HG03378 (cell line): ENCODE data around the gene COL4A1.

Experiments used
- ATAC-seq: cut with Tn5 transposase; IDR thresholded peaks from one replicate; pipeline ENCODE4 v1.9.1; 2021; ENCODE audit warnings: mild to moderate bottlenecking, moderate library complexity; ENCODE audit not compliant: unreplicated experiment

The COL4A1 gene

GRCh38 chr13:110306960-110307766 lies at the start of gene COL4A1, which contains the start of gene COL4A2:
TSS of gene COL4A1 (minus strand) at chr13:110307157. CDS start at chr13:110307027, 130 bp downstream.
TSS of gene COL4A2 (plus strand) at chr13:110307284. CDS start at chr13:110307904, 620 bp downstream.
- no peak for ATAC-seq

DNA sequence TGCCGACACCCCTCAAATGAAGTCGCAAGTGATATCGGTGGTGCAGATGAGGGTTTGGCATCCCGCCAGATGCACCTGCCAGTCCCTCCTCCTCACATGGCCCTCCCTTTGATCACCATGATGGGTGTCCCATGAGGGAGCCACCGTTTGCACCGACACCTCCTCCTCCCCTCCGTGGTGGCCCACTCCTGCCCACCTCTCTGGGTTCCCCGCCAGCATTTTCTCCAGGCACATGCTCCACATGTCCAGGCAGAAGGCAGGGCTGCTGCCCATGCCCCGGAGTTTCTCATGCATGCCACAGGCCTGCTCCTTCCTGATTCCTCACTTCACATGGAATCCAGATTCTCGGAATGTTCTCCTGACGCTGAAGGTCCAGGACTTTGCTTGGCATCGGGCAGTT lies 49.4 kb upstream of the COL4A1 start:
- ATAC-seq, result no peak

DNA sequence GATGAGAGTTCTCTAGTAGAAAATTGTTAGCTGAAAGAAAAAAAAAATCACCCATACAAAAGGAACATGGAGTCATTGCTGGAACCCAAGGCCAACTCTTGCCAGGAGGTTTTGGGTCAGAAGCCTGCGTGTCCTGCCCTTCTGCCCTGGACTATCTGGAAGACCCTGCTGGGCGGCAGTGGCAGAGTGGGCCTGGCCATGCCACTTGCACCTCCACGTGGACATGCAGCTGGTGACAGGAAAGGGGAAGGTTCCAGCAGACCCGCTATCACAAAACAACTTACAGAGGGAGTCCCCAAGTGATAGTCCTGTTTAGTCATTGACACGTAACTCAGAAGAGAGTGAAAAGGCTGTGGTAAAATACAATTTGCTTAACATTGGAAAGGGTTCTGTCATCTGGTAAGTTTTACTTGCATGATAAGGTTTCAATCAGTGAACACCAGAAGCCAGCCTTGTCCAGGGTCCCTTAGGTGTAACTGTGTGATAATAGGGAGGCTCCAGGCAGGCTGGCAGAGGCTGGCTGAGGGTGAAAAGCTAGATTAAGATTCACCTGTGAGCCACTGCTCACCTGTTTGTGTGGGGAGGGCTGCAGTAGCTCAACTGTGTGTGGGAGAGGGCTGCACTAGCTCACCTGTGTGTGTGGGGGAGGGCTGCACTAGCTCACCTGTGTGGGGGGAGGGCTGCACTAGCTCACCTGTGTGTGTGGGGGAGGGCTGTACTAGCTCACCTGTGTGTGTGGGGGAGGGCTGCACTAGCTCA lies 47.9 kb upstream of the COL4A1 start:
- ATAC-seq, result no peak

- ATAC-seq, result no peak
Measured at GRCh38 chr13:110354123-110354627, 47.2 kb upstream of the COL4A1 start.

- ATAC-seq, result no peak
Measured at GRCh38 chr13:110353339-110353977, 46.5 kb upstream of the COL4A1 start.

DNA sequence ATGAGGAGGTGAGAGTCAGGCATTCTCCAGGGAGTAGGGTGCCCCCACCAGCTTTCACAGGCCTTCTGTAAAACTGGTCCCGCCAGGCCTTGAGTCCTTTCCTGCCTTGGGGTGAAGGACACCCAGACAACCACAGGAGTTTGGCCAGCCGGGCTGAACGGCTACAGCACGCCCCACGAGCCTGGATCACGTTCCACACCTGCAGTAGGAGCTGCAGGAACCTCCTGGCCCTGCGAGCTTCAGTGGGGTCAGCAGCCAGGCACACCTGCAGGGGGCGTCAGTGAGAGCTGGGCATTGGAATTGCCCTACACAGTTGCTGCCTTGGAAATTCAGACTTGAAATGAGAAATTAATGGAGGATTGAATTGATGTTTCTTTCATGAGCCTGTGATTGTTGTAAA lies 45.8 kb upstream of the COL4A1 start:
- no peak for ATAC-seq

DNA sequence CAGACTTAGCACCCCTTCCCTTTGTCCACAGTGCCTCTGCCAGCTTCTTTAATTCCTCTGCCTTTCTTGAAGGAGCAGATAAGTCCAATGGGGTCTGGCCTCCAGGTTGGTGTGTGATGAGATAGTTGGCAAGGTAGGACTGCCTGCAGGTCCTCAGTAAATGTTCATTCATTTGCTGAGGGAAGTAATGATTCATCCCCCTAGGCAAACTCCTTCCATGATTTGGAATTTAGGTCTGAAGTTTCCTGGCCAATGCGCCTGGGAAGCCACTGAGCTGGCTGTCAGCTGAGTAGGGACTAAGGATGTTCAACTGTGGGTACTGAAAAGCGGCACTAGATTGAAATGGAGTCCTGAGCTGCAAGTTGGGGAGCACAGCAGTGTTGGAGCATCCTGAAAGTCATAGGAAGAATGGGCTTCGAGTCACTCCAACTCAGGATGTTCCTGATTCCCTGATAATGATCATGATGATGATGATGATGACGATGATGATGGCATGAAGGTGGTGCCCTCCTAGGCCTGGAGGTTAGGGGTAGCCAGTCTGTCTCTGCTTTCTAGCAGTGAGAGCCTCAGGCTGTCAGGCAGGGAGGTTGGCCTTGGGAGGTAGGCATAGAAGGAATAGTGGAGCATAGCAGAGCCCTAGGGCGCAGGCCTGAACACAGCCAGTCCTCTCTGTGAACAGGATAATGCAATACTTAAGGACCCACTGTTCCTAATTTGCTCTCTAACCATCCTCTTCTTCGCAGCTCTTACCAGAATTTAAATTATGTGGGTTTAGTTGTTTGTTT lies 44.9 kb upstream of the COL4A1 start:
- ATAC-seq, result no peak

DNA sequence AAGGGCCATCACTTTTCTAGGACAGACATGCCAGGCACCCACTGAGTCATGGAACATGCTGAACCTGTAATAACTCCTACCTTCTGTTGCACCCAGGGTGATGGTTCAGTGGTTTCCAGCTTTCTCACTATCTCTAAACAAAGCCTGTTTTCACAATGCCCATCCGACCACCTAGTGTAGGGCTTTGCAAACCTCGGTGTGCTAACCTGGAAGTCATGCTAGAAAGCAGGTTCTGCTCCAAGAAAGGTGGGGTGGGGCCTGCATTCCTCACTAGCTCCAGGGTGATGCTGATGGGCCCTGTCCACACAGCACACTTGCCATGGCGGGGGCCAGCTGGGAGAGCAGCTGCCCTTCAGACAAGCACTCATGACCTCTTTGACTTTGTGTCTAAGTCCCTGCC lies 43.6 kb upstream of the COL4A1 start:
- no peak for ATAC-seq

DNA sequence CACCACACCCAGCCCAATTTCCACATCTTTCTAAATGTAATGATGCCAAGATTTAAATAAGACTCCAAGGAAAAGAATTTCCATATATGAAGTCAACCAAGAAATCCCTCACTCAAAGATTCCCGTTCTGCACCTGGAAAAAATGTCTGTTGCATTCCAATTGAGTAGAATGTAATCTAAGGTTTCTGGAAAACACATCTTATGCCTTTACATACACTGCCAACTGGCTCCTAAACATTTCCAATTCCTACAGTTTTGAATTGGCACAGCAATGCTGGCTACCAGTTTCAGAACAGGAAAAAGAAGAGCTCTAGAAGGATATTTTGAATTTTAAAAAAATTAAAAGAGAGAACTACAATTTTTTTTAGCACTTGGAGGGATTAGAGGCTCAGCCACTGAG lies 43.1 kb upstream of the COL4A1 start:
- no peak for ATAC-seq

- no peak for ATAC-seq
Measured at GRCh38 chr13:110349239-110349638, 42.3 kb upstream of the COL4A1 start.

DNA sequence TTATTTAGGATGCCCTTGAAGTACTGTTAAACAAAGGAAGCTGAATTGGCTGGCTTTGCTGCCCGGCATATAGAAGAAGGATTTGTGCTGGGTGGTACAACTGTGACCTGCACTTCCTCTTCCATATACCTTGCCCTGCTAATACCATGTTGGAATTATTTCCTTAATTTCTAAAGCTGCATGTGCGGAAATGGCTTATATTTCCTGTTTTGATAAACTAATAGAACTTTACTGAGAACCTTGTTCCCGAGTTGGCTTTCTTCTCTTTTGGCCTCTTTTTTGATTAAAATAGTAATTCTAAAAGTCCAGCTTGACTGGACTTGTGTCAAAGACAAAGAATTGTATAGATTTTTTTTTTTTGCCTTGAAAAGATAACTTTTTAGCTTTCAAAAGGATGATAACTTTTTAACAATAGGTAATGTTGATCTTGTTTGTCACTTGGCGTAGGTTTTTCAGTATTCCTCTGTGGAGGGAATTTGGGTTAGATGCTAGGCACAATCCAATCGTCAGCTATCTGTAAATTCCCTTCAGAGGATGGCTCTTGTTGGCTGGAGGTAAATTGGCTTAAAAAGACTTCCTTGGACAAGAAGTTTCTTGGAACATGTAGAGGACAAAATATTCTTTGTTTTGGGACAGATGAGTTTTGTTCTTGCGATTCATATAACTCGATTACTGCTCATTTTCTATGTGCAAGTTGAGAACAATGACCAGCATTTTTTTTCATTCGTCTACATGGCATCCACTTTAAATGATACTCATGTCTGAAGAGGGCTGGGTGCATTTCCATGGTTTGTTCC lies 41.5 kb upstream of the COL4A1 start:
- ATAC-seq, result no peak

DNA sequence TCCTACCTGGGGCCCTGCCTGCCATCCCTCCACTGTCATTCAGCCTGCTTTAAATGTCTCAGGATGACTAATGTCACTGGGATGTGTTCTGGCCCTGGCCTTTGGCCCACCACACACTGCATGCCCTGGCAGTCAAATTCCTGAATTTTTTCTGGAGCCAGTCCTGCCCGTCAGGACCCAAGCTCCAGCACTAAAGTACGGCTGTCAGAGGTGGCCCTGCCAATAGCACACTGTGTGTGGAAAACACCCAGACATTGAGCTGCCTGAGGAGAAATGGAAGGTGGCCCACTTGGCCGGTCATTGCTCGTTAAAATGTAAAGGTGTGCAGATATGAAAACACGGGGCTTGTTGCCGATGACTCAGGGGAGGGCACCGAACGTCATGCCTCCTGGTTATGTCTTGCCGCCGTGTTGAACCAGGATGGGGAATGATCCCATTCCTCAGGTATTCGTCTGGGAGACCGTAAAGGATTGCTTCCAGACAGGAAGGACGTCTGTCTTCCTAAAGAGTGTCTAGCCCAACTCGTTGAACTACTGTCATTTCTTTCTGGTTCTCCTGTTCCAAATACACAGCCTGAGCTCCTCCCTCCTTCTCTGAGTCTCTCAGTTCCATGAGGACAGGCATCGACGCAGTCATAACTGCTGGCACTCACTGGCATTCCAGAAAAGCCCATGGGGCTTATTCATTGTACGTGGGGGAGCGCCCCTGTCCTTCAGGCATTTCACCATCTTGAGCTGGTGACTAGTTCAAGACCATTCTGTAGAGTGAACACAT lies 40.8 kb upstream of the COL4A1 start:
- no peak for ATAC-seq

- no peak for ATAC-seq
Measured at GRCh38 chr13:110347088-110347487, 40.1 kb upstream of the COL4A1 start.

- no peak for ATAC-seq
Measured at GRCh38 chr13:110346661-110347067, 39.7 kb upstream of the COL4A1 start.

- ATAC-seq, result no peak
Measured at GRCh38 chr13:110345701-110346100, 38.7 kb upstream of the COL4A1 start.

- no peak for ATAC-seq
Measured at GRCh38 chr13:110345266-110345665, 38.3 kb upstream of the COL4A1 start.

GRCh38 chr13:110344320-110344719 lies 37.4 kb upstream of the COL4A1 start:
- ATAC-seq, result no peak

DNA sequence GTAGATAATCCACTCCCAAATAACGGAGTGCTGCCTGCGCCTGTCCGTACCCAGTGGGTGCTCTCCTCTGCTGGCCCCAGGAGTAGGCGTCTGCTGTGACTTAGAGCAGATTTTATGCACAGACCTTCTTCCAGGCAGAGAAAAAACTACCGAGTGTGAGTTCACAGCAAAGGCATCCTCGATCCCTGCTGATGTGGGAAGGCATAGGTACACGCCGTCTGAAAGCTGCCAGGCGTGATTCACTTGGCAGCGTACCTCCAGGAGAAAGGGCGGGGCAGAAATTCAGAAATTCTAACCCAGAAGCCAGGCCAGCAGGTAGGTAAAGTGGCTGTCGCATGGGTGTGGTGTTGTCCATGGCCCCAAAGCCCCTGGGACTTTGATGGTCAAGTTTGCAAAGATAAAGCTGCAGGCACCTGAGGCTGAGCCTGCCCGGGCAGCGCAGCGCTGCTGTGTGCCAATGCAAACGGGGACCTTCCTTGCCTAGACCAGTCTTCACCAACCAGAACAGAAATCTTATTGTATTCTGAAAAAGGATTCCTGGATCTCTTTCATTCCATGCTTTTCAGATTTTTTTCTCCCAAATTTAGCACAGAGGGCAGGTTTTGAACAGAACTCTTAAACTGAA lies 36.4 kb upstream of the COL4A1 start:
- no peak for ATAC-seq

DNA sequence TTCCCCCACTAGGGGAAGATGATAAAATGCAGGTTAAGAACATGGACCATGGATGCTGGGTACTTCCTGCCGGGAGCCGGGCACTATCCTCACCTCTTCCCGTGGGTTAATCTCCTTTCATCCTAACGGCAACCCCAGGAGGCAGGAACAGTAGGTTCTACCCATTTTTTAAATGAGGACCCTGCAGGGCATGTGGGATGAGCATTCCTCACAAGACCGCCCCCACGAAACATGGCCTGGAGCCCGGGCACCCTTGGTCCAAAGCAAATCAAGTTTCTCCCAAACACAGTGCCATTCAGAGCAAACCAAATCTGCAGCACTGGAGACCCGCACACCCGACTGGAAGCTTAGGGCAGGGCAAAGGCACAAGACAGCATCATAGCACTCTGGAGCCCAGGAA lies 35.5 kb upstream of the COL4A1 start:
- no peak for ATAC-seq
